Kidney capillary endothelial cell (primary cell): ENCODE results near the gene GRIN2C.

Experiments
- DNase-seq: peaks from one replicate; pipeline ENCODE4 v3.0.0-alpha.2; 2018; ENCODE audit warnings: low spot score

Gene GRIN2C

GRCh38 chr17:74864297-74864865 is 4.7 kb upstream of the GRIN2C start:
- no peak for DNase-seq

GRCh38 chr17:74863420-74864296 is 4.0 kb upstream of the GRIN2C start:
- no peak for DNase-seq

GRCh38 chr17:74862919-74863318 is 3.2 kb upstream of the GRIN2C start:
- DNase-seq: no peak

- peak; percentile 38 for DNase-seq
These were observed 2.6 kb upstream of the GRIN2C start for GRCh38 chr17:74862108-74862901.

GRCh38 chr17:74861662-74862107 is 2.0 kb upstream of the GRIN2C start:
- DNase-seq: no peak

- DNase-seq: no peak
These were observed 1.4 kb upstream of the GRIN2C start for GRCh38 chr17:74860872-74861661.

- DNase-seq: no peak
These were observed 665 bp upstream of the GRIN2C start for GRCh38 chr17:74860229-74860871.

GRCh38 chr17:74858672-74859458 is 820 bp downstream of the GRIN2C start:
- DNase-seq: no peak

GRCh38 chr17:74857191-74857590 is 2.5 kb downstream of the GRIN2C start:
- DNase-seq: no peak

- no peak for DNase-seq
These were observed 3.6 kb downstream of the GRIN2C start for GRCh38 chr17:74856112-74856511.

GRCh38 chr17:74855323-74855722 is 4.4 kb downstream of the GRIN2C start:
- no peak for DNase-seq

GRCh38 chr17:74854792-74855191 is 4.9 kb downstream of the GRIN2C start:
- no peak for DNase-seq

- no peak for DNase-seq
These were observed 6.0 kb downstream of the GRIN2C start for GRCh38 chr17:74853669-74854068.

GRCh38 chr17:74853048-74853397 is 6.7 kb downstream of the GRIN2C start:
- DNase-seq: no peak

GRCh38 chr17:74852237-74853047 is 7.2 kb downstream of the GRIN2C start:
- DNase-seq: no peak

- DNase-seq: no peak
These were observed 8.0 kb downstream of the GRIN2C start for GRCh38 chr17:74851612-74852236.

GRCh38 chr17:74850914-74851313 is 8.8 kb downstream of the GRIN2C start:
- no peak for DNase-seq

GRCh38 chr17:74850310-74850709 is 9.4 kb downstream of the GRIN2C start:
- no peak for DNase-seq

- DNase-seq: no peak
These were observed 10.9 kb downstream of the GRIN2C start for GRCh38 chr17:74848656-74849399.
